ENCODE results near the gene SHKBP1.

GRCh38 chr19:40604647-40605215, 28.1 kb downstream of the SHKBP1 start:
- TF ChIP-seq, protein P1, sequence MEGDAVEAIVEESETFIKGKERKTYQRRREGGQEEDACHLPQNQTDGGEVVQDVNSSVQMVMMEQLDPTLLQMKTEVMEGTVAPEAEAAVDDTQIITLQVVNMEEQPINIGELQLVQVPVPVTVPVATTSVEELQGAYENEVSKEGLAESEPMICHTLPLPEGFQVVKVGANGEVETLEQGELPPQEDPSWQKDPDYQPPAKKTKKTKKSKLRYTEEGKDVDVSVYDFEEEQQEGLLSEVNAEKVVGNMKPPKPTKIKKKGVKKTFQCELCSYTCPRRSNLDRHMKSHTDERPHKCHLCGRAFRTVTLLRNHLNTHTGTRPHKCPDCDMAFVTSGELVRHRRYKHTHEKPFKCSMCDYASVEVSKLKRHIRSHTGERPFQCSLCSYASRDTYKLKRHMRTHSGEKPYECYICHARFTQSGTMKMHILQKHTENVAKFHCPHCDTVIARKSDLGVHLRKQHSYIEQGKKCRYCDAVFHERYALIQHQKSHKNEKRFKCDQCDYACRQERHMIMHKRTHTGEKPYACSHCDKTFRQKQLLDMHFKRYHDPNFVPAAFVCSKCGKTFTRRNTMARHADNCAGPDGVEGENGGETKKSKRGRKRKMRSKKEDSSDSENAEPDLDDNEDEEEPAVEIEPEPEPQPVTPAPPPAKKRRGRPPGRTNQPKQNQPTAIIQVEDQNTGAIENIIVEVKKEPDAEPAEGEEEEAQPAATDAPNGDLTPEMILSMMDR (conservative IDR thresholded peaks at IDR 0.05; ENCODE audit: low read depth, low read length), result no peak
- TF ChIP-seq EZH2 (IDR thresholded peaks at IDR 0.05; ENCODE audit: borderline replicate concordance, low read depth, low read length, poor library complexity, severe bottlenecking), result no peak
